ENCODE results near the gene LRRFIP1.

DNA sequence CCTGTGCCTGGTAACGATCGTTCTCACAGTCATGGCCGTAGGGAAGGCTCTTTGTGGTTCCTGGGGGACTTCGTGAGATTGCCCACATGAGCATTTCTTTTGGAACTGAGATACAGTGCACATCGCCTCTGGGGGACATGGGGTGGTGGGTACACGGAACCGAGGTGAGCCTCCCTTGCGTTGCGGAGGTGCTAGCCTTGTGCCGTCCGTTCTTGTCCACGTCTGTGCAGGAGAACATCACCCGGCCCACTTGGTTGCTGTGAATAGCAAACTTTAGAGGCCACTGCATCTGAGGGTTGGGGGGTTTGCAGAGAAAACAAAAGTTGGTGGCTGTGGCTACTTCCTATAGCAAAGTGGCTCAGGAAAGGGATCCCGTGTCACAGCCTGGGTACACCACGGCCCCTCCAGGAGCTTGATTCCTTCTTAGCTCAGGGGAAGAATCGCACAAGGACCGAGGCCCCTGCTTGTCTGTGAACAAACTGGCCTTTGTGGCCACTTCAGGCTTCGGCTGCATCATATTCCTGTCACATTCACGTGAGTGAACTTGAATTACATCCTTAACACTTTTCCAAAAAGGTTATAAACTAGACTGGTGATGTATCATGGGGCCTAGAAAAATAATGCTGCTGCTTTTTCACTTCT is 72.6 kb downstream of the LRRFIP1 start:
- TF ChIP-seq, protein P1, sequence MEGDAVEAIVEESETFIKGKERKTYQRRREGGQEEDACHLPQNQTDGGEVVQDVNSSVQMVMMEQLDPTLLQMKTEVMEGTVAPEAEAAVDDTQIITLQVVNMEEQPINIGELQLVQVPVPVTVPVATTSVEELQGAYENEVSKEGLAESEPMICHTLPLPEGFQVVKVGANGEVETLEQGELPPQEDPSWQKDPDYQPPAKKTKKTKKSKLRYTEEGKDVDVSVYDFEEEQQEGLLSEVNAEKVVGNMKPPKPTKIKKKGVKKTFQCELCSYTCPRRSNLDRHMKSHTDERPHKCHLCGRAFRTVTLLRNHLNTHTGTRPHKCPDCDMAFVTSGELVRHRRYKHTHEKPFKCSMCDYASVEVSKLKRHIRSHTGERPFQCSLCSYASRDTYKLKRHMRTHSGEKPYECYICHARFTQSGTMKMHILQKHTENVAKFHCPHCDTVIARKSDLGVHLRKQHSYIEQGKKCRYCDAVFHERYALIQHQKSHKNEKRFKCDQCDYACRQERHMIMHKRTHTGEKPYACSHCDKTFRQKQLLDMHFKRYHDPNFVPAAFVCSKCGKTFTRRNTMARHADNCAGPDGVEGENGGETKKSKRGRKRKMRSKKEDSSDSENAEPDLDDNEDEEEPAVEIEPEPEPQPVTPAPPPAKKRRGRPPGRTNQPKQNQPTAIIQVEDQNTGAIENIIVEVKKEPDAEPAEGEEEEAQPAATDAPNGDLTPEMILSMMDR (IDR thresholded peaks at IDR 0.05; ENCODE audit: low read length), result no peak
- no peak for TF ChIP-seq EZH2 (optimal IDR thresholded peaks at IDR 0.05; ENCODE audit: low read depth, low read length)

All from MM.1S (cell line).